SHP77 (cell line): ENCODE data around the gene DIP2B.
"Not testable (repeated sequence)": the region's sequence is repeated elsewhere in the genome, so short reads cannot be mapped to it uniquely, and the experiment has no call there.

ENCODE experiments used
- DNase-seq, 2 experiments: peaks; one replicate each; lab custom pipeline; 2025; lab: John Stamatoyannopoulos, UW

DIP2B gene

GRCh38 chr12:50518090-50518489 lies 13.3 kb downstream of the DIP2B start:
- DNase-seq: no peak

- no peak for DNase-seq
Observed at GRCh38 chr12:50519353-50519752, 14.6 kb downstream of the DIP2B start.

- no peak for DNase-seq
Observed at GRCh38 chr12:50520416-50521207, 15.8 kb downstream of the DIP2B start.

- not testable (repeated sequence) for DNase-seq
Observed at GRCh38 chr12:50521781-50522180, 17.0 kb downstream of the DIP2B start.

GRCh38 chr12:50523772-50524171 lies 19.0 kb downstream of the DIP2B start:
- DNase-seq: no peak

- no peak for DNase-seq
Observed at GRCh38 chr12:50524621-50525020, 19.8 kb downstream of the DIP2B start.

- DNase-seq: no peak
Observed at GRCh38 chr12:50525422-50525821, 20.6 kb downstream of the DIP2B start.

GRCh38 chr12:50527359-50527726 lies 22.6 kb downstream of the DIP2B start:
- no peak for DNase-seq

GRCh38 chr12:50528800-50529199 lies 24.0 kb downstream of the DIP2B start:
- no peak for DNase-seq

- DNase-seq: no peak
Observed at GRCh38 chr12:50529345-50529744, 24.6 kb downstream of the DIP2B start.

GRCh38 chr12:50530532-50530931 lies 25.7 kb downstream of the DIP2B start:
- no peak for DNase-seq

GRCh38 chr12:50533203-50533584 lies 28.4 kb downstream of the DIP2B start:
- no peak for DNase-seq

- DNase-seq: no peak
Observed at GRCh38 chr12:50533971-50534370, 29.2 kb downstream of the DIP2B start.

GRCh38 chr12:50536831-50537537 lies 32.2 kb downstream of the DIP2B start:
- DNase-seq: no peak

- DNase-seq: no peak
Observed at GRCh38 chr12:50537538-50537919, 32.7 kb downstream of the DIP2B start.

- DNase-seq: no peak
Observed at GRCh38 chr12:50538182-50538581, 33.4 kb downstream of the DIP2B start.

GRCh38 chr12:50541139-50541538 lies 36.4 kb downstream of the DIP2B start:
- DNase-seq: no peak

GRCh38 chr12:50542448-50542847 lies 37.7 kb downstream of the DIP2B start:
- no peak for DNase-seq

- DNase-seq: not testable (repeated sequence)
Observed at GRCh38 chr12:50543188-50543587, 38.4 kb downstream of the DIP2B start.

GRCh38 chr12:50545213-50545612 lies 40.4 kb downstream of the DIP2B start:
- no peak for DNase-seq

- no peak for DNase-seq
Observed at GRCh38 chr12:50545786-50546185, 41.0 kb downstream of the DIP2B start.

- no peak for DNase-seq
Observed at GRCh38 chr12:50546441-50547318, 41.9 kb downstream of the DIP2B start.

- no peak for DNase-seq
Observed at GRCh38 chr12:50547742-50548141, 43.0 kb downstream of the DIP2B start.
